NOMO-1 (cell line): ENCODE data around the gene ZNF236.
"Not testable (repeated sequence)": the region's sequence is repeated elsewhere in the genome, so short reads cannot be mapped to it uniquely, and the experiment has no call there.

Source experiments
- DNase-seq, 2 experiments: peaks; one replicate each; lab custom pipeline; 2025; ENCODE audit not compliant: unreplicated experiment in 2 of 2; lab: John Stamatoyannopoulos, UW

Gene ZNF236

DNA sequence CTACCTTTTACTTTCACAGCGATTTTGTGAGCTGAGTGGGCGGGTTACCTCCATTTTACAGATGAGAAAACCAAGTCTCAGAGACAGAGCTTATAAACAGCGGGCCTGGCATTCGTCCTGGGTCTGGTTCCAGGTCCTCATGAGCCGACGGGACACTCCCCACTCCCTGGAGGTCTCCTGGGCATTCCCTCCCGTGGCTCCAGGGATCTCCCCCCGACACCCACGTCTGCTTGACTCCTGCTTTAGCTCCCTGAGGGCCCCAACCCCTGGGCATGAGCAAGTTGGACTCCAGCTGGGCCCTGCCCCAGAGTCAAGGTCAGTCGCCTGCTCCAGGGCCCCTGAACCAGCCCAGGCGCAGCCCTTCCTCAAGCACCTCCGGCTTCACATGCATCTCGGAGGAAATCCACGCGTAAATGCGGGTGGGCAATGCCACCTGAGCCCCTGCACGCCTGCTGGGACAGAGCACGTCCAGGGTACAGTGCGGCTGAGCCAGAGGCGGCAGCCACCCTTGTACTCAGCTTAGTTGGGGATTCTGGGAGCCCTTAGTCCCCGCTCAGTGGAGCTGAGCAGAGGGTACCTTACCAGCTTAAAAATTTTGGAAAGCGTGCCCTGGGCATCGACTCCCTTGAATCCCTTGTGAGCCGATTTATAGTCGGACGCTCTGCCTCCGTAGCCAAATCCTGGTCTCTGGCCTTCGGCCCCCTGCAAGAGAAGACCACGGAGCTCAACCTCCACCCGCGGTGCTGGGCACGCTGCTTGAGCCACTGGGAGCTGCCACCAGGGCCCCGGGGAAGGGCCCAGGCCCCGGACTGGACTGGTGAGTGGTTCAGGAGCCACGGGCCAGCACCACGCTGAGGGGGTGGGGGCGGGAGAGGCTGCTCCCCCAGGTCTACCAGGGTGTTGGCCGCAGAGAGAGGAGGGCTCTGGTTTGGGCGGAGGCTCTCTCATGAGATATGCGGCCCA, 162.1 kb downstream of the ZNF236 start:
- no peak for DNase-seq

DNA sequence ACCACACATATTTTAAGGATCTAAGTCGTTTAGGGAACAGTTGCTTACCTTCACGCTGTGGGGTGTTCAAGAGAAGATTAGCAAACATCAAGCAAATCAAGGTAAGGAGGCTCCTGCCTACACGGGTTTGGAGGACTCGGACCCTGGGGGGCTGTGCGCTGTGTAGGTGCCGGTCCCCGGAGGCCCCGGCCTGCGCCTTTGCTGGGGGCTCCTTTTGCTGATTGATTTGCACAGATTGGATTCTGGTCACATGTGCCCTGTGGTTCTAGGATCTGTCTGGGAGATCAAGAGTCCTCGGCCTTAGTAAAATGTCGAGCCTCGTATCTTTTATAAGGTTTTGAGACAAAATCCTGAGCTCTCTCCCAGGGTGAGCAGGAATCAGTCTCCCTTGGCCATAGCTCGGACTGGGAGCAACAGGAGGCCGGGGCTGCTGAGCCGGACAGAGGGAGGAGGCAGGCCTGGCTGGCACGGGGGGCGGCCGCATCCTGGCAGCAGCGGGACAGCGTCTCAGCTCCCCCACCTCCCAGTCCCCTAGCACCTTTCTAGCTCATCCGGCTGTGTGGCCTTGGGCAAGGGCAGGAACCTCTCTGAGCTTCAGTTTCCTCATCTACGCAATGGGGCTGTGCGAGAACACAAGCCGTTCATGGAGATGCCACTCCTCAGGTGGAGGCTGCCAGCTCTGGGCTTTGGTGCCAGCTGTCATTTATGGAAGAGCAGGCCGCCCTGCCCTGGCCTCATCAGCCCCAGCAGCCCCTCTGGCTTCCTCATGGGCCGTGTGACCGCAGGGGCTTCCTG, 163.0 kb downstream of the ZNF236 start:
- no peak for DNase-seq

GRCh38 chr18:76985951-76986236, 163.5 kb downstream of the ZNF236 start:
- DNase-seq, result no peak

- no peak for DNase-seq
These were observed 164.0 kb downstream of the ZNF236 start for GRCh38 chr18:76986406-76986805.

- no peak for DNase-seq
These were observed 165.9 kb downstream of the ZNF236 start for GRCh38 chr18:76988031-76988826.

DNA sequence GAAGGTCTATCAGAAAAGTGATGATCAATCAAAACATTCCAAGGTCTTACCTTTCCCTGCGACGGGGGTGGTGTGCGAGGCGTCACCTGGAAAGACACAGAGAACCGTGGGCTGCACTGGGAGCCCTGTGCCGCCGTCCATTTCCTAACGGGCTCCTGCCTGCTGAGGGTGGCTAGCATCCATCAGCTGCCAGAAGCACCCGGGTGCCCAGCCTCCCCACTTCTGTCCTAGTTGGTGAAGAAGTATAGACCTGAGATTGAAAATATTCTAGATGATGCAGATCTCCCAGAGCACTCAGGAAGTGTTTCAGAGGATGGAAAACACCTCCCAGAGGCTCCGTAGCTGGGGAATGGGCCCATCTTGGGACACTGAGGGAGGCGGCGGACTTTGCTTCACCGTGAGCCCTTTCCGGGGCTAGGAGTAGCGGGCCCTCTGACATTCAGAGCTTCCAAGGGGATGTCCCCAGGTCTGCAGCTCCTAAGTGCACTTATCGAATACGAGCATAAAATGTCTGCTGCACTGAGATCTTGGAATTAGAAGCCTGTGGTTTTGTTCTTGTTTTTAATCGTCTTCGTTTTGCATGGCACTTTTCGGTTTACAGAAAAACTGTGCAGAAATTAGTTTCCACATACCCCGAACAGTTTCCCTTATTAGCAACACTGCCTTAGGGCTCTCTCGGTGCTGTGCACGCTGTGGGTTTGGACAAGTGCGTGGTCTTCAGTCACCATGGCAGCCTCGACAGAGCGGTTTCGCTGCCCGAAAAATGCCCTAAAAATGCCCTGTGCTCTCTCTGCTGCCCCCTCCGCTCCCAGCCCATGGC, 166.7 kb downstream of the ZNF236 start:
- no peak for DNase-seq

DNA sequence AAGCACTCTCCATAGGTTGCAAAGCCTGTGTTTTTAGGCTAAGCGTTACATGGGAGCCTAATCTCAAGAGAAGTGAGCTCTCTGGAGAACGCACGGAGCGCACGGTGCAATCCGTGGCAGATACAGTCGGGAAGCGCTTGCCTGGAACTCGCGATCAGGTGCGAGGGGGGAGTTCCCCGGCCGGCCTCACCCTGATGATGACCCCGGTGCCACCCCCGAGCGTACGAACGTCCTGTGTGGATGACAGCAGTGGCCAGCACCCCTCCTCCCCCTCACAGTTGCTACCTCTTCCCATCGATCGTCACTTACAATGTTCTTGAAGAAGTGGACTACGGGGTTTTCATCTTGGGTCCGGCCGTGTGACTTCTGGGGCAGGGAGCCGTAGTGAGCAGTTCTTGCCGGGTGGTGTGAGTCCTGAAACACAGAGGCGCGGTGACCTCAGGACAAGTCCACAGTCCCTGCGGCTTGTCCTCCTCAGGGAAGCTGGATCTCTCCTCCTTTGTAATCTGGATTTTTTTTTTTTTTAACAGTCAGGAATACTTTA, 167.4 kb downstream of the ZNF236 start:
- no peak for DNase-seq

- DNase-seq, result not testable (repeated sequence)
These were observed 168.1 kb downstream of the ZNF236 start for GRCh38 chr18:76990343-76991020.

DNA sequence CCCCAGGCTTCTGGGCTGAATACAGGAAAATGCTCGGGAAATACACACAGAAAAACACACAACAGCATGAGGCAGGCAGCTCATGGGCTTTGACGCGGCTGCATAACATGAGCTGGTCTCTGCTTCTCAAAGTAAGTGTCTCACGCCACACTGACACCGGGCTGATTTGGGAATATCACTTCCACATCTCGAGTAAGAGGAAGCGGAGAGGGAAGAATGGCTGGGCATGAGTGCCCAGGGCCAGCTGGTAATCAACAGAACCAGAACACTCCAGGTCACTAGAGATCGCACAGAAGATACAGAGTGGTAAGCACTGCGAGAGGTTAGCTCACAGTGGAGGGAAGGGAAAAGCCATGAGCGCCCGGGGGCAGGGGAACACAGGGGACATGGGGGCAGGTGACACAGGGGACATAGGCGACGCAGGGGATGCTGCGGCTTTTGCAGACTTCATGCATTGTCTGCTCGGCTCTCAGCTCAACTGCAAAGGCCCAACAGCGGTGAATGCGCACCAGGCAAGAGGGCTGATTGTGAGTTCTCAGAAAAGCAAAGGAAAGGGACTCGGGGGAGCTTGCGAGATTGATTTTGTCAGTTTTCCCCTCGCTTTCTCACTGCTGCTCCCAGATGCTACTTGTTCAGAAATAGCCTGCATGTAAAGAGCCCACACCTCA, 168.8 kb downstream of the ZNF236 start:
- no peak for DNase-seq

DNA sequence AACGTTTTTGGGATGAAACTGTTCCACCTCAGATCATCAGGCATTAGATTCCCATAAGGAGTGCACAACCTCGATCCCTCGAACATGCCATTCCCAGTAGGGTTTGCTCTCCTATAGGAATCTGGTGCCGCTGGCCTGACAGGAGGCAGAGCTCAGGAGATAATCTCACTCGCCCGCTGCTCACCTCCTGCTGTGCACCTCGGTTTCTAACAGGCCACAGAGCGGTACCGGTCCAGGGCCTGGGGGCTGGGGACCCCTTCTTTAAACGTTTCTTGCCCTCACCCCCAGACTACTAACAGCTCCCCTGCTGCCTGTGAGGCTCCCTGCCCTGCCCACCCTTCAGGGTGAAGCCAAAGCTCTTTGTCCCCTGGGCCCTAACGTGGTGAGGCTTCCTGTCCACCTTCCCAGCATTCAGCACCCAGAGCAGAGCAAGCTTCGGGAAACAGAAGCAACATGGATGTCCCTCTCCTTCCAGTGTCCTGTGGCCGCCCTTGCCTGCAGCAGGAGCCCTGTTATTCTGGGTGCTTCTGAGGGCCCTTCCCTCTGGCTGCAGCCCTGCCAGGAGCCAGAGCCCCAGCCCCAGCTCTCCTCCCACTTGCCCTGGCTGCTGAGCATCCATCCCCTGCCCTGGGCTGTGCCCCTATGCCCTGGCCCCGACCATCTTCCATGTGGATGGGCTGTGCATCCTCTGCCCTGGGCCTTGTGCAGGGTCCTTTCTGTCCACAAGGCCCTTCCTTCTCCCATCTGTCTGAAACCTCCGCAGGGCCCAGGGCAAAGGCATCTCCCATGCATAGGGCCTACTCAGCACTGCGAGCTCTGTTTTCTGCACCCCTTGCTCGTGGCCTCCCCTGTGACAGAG, 170.1 kb downstream of the ZNF236 start:
- DNase-seq, result no peak

- DNase-seq, result no peak
These were observed 170.7 kb downstream of the ZNF236 start for GRCh38 chr18:76993085-76993382.

GRCh38 chr18:76993573-76993972, 171.2 kb downstream of the ZNF236 start:
- no peak for DNase-seq

DNA sequence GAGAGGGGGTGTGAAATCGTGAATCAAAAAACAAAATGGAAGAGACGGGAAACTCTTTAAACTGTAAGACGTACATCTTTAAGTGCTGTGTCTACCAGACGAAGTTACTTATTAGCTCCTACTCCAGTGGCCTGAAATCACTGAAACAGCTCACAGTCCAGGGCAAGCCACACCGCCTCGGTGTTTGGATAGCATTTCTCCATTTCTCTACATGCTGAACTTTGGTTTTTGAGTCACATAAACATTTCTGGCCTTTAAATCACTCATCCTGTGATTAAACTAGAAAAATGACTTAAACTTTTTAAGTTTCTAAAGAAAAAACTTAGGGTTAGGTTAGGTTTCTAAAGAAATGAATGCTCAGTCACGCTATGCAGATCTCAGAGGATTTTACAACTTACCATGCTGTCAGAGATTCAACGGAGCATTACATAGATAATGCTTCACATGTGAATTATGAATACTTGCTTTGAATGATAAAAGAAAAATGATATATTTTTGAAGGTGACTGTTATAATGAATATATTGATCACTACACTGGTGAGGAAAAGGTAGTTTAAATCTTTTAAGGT, 171.8 kb downstream of the ZNF236 start:
- DNase-seq, result no peak

DNA sequence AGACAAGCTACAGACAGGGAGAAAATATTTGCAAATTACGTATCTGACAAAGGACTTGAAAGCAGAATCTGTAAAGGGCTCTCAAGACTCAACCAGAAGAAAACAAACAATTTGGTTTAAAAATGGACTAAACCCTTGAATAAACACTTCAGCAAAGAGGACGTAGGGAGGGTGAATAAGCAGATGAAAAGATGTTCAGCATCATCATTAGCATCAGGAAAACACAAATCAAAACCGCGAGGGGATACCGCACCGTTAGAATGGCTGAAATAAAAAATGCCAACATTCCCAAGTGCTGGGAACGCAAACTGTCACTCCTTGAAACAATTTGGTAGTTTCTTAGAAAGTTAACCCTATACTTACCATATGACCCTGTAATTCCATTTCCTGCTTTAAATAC, 173.5 kb downstream of the ZNF236 start:
- DNase-seq, result no peak

DNA sequence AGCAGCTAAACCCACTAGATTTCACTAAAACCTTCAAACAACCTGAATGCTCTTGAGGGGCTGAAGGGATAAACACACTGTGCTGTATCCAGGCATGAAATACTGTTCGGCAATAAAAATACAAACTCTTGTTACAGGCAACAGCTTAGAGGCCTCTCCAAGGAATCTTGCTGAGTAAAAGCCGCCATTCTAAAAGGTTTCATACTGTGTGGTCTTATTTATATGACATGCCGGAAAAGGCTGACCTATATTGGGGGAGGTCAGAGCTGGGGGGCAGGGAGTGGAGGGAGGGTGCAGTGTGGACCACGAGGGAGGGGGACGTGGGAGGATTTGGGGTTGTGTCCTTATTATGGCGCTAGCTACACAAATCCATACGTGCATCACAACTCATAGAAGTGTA, 174.1 kb downstream of the ZNF236 start:
- no peak for DNase-seq

DNA sequence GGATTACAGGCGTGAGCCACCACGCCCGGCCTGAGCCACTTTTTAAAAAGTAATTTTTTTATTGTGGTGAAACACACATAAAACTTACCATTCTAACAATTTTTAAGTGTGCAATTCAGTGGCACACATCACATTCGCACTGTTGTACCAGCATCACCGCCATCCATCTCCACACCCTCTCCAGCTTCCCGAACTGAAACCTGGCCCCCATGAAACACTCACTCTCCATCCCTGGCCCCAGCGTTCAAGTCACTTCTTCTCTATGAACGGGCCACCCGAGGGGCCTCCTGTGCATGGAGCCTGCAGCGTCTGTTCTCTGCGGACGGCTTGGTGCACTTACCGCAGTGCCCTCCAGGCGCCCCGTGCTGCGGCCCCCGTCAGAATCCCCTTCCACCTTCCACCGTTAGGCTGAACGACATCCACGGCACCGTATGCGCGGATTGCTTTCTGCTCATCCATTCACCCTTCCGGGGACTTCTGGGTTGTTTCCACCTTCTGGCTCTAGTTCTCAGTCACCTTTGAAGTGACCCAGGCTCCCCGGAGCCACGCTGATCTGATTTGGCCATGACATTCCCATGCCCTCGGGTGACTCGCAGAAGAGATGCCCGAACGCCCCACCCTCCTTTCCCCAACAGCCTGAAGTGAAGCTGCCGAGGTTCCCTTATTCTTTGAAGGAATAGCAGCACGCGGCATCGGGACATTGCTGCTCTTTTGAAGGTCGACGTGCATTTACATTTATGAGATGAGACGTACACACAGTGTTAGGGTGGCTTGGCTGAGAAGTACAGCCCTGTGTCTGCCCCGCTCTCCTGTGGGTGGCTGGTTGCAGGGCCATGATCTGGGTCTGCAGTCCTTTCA, 175.8 kb downstream of the ZNF236 start:
- DNase-seq, result no peak

GRCh38 chr18:76999077-76999476, 176.7 kb downstream of the ZNF236 start:
- DNase-seq, result no peak
